HG02973 (cell line): ENCODE measurements around the gene ADO.

ENCODE experiments used
- ATAC-seq: cut with Tn5 transposase; IDR thresholded peaks from one replicate; pipeline ENCODE4 v1.9.1; 2021; ENCODE audit warnings: moderate library complexity; ENCODE audit not compliant: unreplicated experiment

Gene ADO

DNA sequence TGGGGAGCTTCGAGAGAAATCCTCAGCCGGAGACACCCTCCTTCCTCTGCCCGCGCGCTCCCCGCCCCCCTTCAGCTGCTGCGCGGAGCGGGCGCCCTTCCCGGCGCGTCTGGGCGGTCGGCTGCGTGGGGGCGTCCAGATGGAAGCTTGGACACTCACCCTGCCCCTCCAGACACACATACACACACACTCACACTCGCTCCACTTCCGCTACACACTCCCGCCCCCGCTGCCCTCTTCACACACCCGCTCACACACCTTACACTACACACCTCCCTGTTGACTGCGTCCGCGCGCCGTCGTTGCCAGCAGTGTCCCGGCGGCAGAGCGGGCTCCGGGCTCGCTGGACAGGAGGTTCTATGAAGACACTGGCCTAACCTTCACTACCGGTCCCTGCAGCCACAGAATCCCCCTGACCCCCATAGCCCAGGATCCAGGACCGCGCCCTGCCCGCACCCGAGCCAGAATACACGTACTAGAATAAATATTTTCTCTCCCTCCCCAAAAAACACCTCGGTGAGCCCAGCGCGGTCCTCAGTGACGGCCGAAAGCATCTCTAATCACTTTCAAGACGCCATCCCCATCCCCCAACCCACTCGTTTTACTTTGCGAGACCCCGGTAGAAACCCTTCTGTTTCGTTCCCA lies 12.7 kb downstream of the ADO start:
- ATAC-seq, result peak; percentile 17

GRCh38 chr10:62817766-62818425 lies 13.4 kb downstream of the ADO start:
- peak; percentile 29 for ATAC-seq

- no peak for ATAC-seq
Observed at GRCh38 chr10:62818426-62819011, 14.0 kb downstream of the ADO start.

GRCh38 chr10:62819141-62819920 lies 14.8 kb downstream of the ADO start:
- no peak for ATAC-seq

GRCh38 chr10:62820586-62820985 lies 16.1 kb downstream of the ADO start:
- ATAC-seq, result no peak

GRCh38 chr10:62826273-62826672 lies 21.8 kb downstream of the ADO start:
- no peak for ATAC-seq

- ATAC-seq, result no peak
Observed at GRCh38 chr10:62829622-62830021, 25.1 kb downstream of the ADO start.

DNA sequence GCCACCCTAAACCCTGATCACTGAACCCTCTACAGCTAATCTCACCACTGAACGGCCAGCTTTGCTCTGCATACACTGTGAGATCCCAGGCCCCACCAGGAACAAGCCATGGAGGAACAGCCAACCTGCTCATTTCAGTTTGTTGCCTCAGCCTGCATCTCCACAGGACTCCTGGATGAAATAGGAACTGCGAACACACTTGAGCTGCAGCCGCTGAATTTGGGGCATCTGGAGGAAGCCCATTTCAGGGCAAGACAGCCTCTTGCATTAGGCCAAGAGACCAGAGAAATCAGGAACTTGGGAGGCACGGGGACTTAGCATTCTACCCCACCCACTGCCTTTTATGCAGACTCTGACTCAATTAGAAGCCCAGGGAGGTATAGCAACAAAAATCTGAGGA lies 26.2 kb downstream of the ADO start:
- no peak for ATAC-seq

DNA sequence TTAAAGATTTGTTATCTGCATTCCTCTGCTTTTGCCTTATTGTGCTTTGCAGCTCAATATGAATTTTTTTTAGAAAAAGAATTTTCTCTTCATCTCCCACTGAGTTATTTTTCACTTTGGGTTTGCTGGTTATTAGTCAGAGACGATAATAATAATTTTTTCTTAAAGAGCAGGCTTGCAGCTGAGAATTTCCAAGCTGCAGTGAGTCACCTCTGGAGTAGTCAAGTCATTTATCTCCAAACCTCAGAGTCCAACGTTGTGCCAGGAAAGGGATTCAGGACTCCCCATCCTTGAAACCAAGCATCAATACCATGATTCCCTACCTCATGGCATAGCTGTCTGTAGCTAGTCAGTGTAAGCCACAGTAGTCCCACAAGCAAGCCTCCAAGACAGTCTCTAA lies 26.8 kb downstream of the ADO start:
- peak; percentile 48 for ATAC-seq

- ATAC-seq, result no peak
Observed at GRCh38 chr10:62839590-62839989, 35.1 kb downstream of the ADO start.

- peak; percentile 63 for ATAC-seq
Observed at GRCh38 chr10:62842983-62843382, 38.5 kb downstream of the ADO start.

- no peak for ATAC-seq
Observed at GRCh38 chr10:62843600-62843999, 39.1 kb downstream of the ADO start.

GRCh38 chr10:62844280-62845011 lies 39.9 kb downstream of the ADO start:
- ATAC-seq, result no peak

DNA sequence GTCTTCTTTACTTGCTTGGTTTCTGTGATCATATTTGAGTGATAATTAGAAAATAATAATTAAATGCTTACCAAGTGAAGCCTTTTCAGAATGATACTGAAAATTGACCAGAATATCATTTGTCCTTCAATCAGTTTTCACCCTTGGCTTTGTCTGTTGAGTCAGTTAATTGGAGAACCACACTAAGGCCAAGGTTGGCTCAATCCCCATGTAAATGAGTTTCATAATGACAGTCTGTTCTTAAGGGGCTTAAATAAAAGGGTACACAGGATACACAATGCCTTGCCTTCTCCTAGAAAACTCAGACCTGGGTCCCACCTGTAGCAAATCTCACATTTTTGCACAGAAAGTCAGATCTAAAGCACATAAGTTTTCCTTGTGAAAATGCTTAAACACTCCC lies 42.9 kb downstream of the ADO start:
- ATAC-seq, result no peak

- no peak for ATAC-seq
Observed at GRCh38 chr10:62850646-62851045, 46.1 kb downstream of the ADO start.

GRCh38 chr10:62851442-62851841 lies 46.9 kb downstream of the ADO start:
- ATAC-seq, result no peak

- ATAC-seq, result peak; percentile 58
Observed at GRCh38 chr10:62852961-62853702, 48.6 kb downstream of the ADO start.

DNA sequence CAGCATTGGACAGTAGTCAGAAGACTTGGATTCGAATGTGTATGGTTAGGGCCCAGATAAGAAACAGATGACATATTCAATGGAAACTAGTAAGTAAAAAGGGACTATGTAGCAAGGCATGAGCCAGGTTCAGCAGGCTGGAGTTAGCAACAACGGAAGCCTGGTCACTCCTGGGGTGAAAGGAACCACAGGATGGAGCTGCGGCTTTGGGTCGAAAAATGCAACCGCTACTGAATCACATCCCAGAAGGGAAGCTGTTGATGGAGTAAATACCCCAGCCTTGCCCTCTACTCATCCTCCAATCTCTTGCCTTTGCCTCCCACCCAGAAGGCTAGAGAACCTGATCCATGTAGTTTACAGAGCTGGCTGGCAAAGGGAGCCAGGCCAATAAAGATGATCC lies 49.2 kb downstream of the ADO start:
- ATAC-seq, result peak; percentile 20

- ATAC-seq, result no peak
Observed at GRCh38 chr10:62856021-62856420, 51.5 kb downstream of the ADO start.
